HEK293 (cell line): ENCODE results near the gene GALNT10.
A peak's percentile ranks its signal among the peaks of the same experiment; 100 is the strongest.

ENCODE experiments used
- CTCF ChIA-PET: fragments of 350-600 bp; formaldehyde crosslinking; extraction: SDS; loops from one replicate; lab custom pipeline; 2021; ENCODE audit warnings: antibody characterized with exemption; lab: Yijun Ruan, JAX
- POLR2A ChIA-PET: fragments of 300-600 bp; formaldehyde crosslinking; extraction: SDS; loops from one replicate; lab custom pipeline; 2020; ENCODE audit warnings: antibody characterized with exemption, inconsistent platforms; lab: Yijun Ruan, JAX
- H3K27ac ChIP-seq: fragments of 200-500 bp; sonication (Bioruptor generic); 2 replicates; pipeline ENCODE4 v1.5.1; 2014; ENCODE audit warnings: low read depth, low read length, control low read depth, inconsistent platforms; ENCODE audit errors: extremely low read depth
- H3K36me3 ChIP-seq, 2 experiments: fragments of 200-500 bp in 1 of 2; sonication (Bioruptor generic) in 1 of 2; 1 replicate in 1 of 2; 2 replicates in 1 of 2; pipeline ENCODE4 v1.5.1; 2014 to 2017; ENCODE audit warnings: inconsistent platforms in 2 of 2, low read length in 2 of 2; ENCODE audit not compliant: control insufficient read depth in 2 of 2, insufficient read depth in 1 of 2
- H3K4me1 ChIP-seq: fragments of 200-500 bp; sonication (Bioruptor generic); 2 replicates; pipeline ENCODE4 v1.5.1; 2014; ENCODE audit warnings: mild to moderate bottlenecking, low read length, inconsistent platforms; ENCODE audit not compliant: control insufficient read depth, insufficient read depth
- H3K4me3 ChIP-seq: 2 replicates; pipeline ENCODE4 v1.5.1; 2011; ENCODE audit warnings: low read depth, mild to moderate bottlenecking, control low read depth, low read length, moderate library complexity
- H3K9me3 ChIP-seq: fragments of 200-500 bp; sonication (Bioruptor generic); 2 replicates; pipeline ENCODE4 v1.5.1; 2014; ENCODE audit warnings: low read depth, low read length, inconsistent platforms; ENCODE audit not compliant: control insufficient read depth, insufficient read depth
- INSM2 ChIP-seq: fragments of 450-650 bp; formaldehyde crosslinking; IDR thresholded peaks from 2 replicates; pipeline ENCODE4 v1.5.1; 2016; ENCODE audit warnings: missing biosample characterization, missing genetic modification characterization
- KLF1 ChIP-seq: fragments of 450-650 bp; formaldehyde crosslinking; IDR thresholded peaks from 2 replicates; pipeline ENCODE4 v1.5.1; 2016; ENCODE audit warnings: missing biosample characterization, missing genetic modification characterization
- PRDM2 ChIP-seq: fragments of 450-650 bp; formaldehyde crosslinking; IDR thresholded peaks from 2 replicates; pipeline ENCODE4 v1.5.1; 2016; ENCODE audit warnings: missing biosample characterization, missing genetic modification characterization, borderline replicate concordance
- SP7 ChIP-seq: fragments of 450-650 bp; formaldehyde crosslinking; IDR thresholded peaks from 2 replicates; pipeline ENCODE4 v1.5.1; 2016; ENCODE audit warnings: missing biosample characterization, missing genetic modification characterization
- ZNF561 ChIP-seq: fragments of 450-650 bp; IDR thresholded peaks from 2 replicates; pipeline ENCODE4 v1.5.1; 2018; ENCODE audit warnings: missing biosample characterization, missing genetic modification characterization, borderline replicate concordance
- ZNF596 ChIP-seq: fragments of 450-650 bp; IDR thresholded peaks from 2 replicates; pipeline ENCODE4 v1.5.0; 2018; ENCODE audit warnings: missing biosample characterization, mild to moderate bottlenecking, missing genetic modification characterization, moderate library complexity
- ZNF830 ChIP-seq: fragments of 450-650 bp; IDR thresholded peaks from 2 replicates; pipeline ENCODE4 v1.5.0; 2018; ENCODE audit warnings: missing biosample characterization, missing genetic modification characterization, low read depth, mild to moderate bottlenecking, moderate library complexity

The GALNT10 gene

GRCh38 chr5:154201108-154201769 is 10.7 kb downstream of the GALNT10 start:
- Histone ChIP-seq H3K9me3 (no peaks in the 10 kb centered on the region), H3K27ac (no peak overlapping the region), H3K4me3 (no peak overlapping the region), H3K36me3 (peaks cover 0 to 9% of the 10 kb centered on the region in 2 experiments; a peak in 1 of 3 replicates), H3K4me1 (no peaks in the 10 kb centered on the region)
- TF ChIP-seq ZNF596 (tag by site-specific recombination) (no peak), ZNF561 (tag by site-specific recombination) (no peak)
- ChIA-PET CTCF (interaction anchor here (0.7 kb wide), 1 partner anchor 567 kb away, joined by 3 read pairs; no protein-coding TSS in a partner anchor), POLR2A (interaction anchor here (0.6 kb wide), 1 partner anchor 288 kb away, joined by 4 read pairs; no protein-coding TSS in a partner anchor)

GRCh38 chr5:154202379-154203260 is 12.1 kb downstream of the GALNT10 start:
- CTCF ChIA-PET, result interaction anchor here (0.6 to 0.8 kb wide), 3 partner anchors 58 to 202 kb away, joined by 3 to 4 read pairs (median 3); no protein-coding TSS in a partner anchor

GRCh38 chr5:154203798-154204578 is 13.5 kb downstream of the GALNT10 start:
- TF ChIP-seq ZNF830 (tag by site-specific recombination) (no peak), INSM2 (tag by site-specific recombination) (no peak), PRDM2 (tag by site-specific recombination) (no peak)
- Histone ChIP-seq H3K9me3 (no peaks in the 10 kb centered on the region), H3K4me1 (no peaks in the 10 kb centered on the region), H3K4me3 (no peak overlapping the region), H3K27ac (no peak overlapping the region), H3K36me3 (peaks cover 0 to 2% of the 10 kb centered on the region in 2 experiments; a peak in 1 of 3 replicates)
- ChIA-PET POLR2A (no interaction called here), CTCF (interaction anchor here (0.6 kb wide), 1 partner anchor 132 kb away, joined by 3 read pairs; no protein-coding TSS in a partner anchor)

More at GRCh38 chr5:154202379-154203260, 12.1 kb downstream of the GALNT10 start:
- no peak for TF ChIP-seq SP7 (tag by site-specific recombination)
- peak; percentile 91 for TF ChIP-seq KLF1
- Histone ChIP-seq H3K9me3 (no peaks in the 10 kb centered on the region), H3K36me3 (peaks cover 0 to 9% of the 10 kb centered on the region in 2 experiments; a peak in 1 of 3 replicates), H3K4me1 (no peaks in the 10 kb centered on the region), H3K27ac (no peak overlapping the region), H3K4me3 (no peak overlapping the region)
- POLR2A ChIA-PET, result no interaction called here
